A673 (cell line): Measurements from ENCODE around the gene COG4.
"Not testable (repeated sequence)": the region's sequence is repeated elsewhere in the genome, so short reads cannot be mapped to it uniquely, and the experiment has no call there.

Source experiments
- CTCF ChIP-seq: fragments of 300-800, 200-600 bp; sonication (generic); conservative IDR thresholded peaks from 2 replicates; pipeline ENCODE4 v1.5.1; 2017; ENCODE audit warnings: low read depth, mild to moderate bottlenecking, antibody characterized with exemption, low read length, moderate library complexity, mixed read lengths
- EZH2 ChIP-seq: fragments of 200-600 bp; sonication (generic); IDR thresholded peaks from 2 replicates; pipeline ENCODE4 v1.6.1; 2017; ENCODE audit warnings: borderline replicate concordance, low read depth, mild to moderate bottlenecking, mixed read lengths, antibody characterized with exemption, low read length; ENCODE audit not compliant: poor library complexity, severe bottlenecking

GRCh38 chr16:70450142-70451003 is 73.0 kb downstream of the COG4 start:
- TF ChIP-seq CTCF, EZH2: not testable (repeated sequence)
